ENCODE measurements around the gene ITM2A. TPM values are rescaled to one million over a fixed set of nuclear protein-coding genes. Genes with fewer than 3 reads are reported as not detected.

Gene ITM2A
- 10.2 and 15.3 TPM in 2 replicates for total RNA-seq

GRCh38 chrX:79366873-79367749 lies at the start of gene ITM2A:
Gene ITM2A (minus strand): TSS chrX:79367334. CDS start chrX:79367215, 119 bp downstream.

Other genes starting within 250 kb of the ITM2A start
- gene GPR174, start 222.6 kb downstream of the ITM2A start, total RNA-seq: not detected in 2 replicates

All from hair follicular keratinocyte (primary cell).